T-cell (primary cell): Measurements from ENCODE around the gene FAT1. TPM values are rescaled to one million over a fixed set of nuclear protein-coding genes. Genes with fewer than 3 reads are reported as not detected.

Source experiments
- ATAC-seq, 4 experiments: fragments of 200-7000 bp in 3 of 4; fragments of 150-1000 bp in 1 of 4; cut with Tn5 transposase; replicated peaks in 1 of 4; 1 replicate in 3 of 4; 2 replicates in 1 of 4; pipeline ENCODE4 v1.10.0; 2021; ENCODE audit warnings: moderate library complexity in 3 of 4, mild to moderate bottlenecking in 2 of 4, moderate number of reproducible peaks in 1 of 4
- CTCF ChIA-PET, 2 donors: fragments of 300-600 bp; sonication (Branson Sonifier 250); formaldehyde crosslinking; loops; one replicate each; lab custom pipeline; 2022; ENCODE audit warnings: antibody characterized with exemption in 2 of 2; lab: Charles Lee
- POLR2A ChIA-PET, 2 donors: fragments of 300-600 bp; sonication (Branson Sonifier 250); formaldehyde crosslinking; loops; one replicate each; lab custom pipeline; 2022; ENCODE audit warnings: antibody characterized with exemption in 2 of 2; lab: Charles Lee
- DNase-seq, 35 experiments: peaks; one replicate each; pipeline versions ENCODE4 v3.0.0 to v3.0.0-alpha.2; 2013 to 2023
- H3K27ac ChIP-seq: one replicate; pipeline ENCODE4 v1.5.1; 2013; ENCODE audit warnings: low read length
- H3K27me3 ChIP-seq, 2 experiments: replicated peaks in 1 of 2; 1 replicate in 1 of 2; 2 replicates in 1 of 2; pipeline versions ENCODE4 v1.6.1 to v1.7.0; 2013; ENCODE audit warnings: low read length in 1 of 2, mixed read lengths in 1 of 2; ENCODE audit not compliant: control insufficient read depth in 2 of 2, insufficient read depth in 2 of 2; ENCODE audit errors: extremely low read depth in 1 of 2
- H3K36me3 ChIP-seq, 2 donors: 1 replicate in 1 of 2; 2 replicates in 1 of 2; pipeline versions ENCODE4 v1.6.1 to v1.7.0; 2013; ENCODE audit warnings: low read length in 1 of 2; ENCODE audit not compliant: control insufficient read depth in 2 of 2, insufficient read depth in 1 of 2; ENCODE audit errors: extremely low read depth in 1 of 2
- H3K4me1 ChIP-seq, 2 experiments: 1 replicate in 1 of 2; 2 replicates in 1 of 2; pipeline versions ENCODE4 v1.6.1 to v1.7.0; 2013; ENCODE audit warnings: low read length in 2 of 2, mixed read lengths in 1 of 2; ENCODE audit not compliant: insufficient read depth in 2 of 2, control insufficient read depth in 1 of 2; ENCODE audit errors: extremely low read depth in 1 of 2
- H3K4me3 ChIP-seq, 2 donors: 1 replicate in 1 of 2; 2 replicates in 1 of 2; pipeline versions ENCODE4 v1.5.1 to v1.7.0; 2013; ENCODE audit warnings: mild to moderate bottlenecking in 2 of 2, low read length in 1 of 2, moderate library complexity in 1 of 2; ENCODE audit not compliant: control insufficient read depth in 1 of 2; ENCODE audit errors: extremely low read depth in 1 of 2
- H3K9me3 ChIP-seq: 2 replicates; pipeline ENCODE4 v1.7.0; 2013
- H3K27ac Mint-ChIP-seq, 2 donors: one replicate each; pipeline ENCODE4 v1.8.0; 2020 to 2021; ENCODE audit warnings: mild to moderate bottlenecking in 2 of 2, mixed read lengths in 2 of 2
- H3K27me3 Mint-ChIP-seq, 2 donors: one replicate each; pipeline ENCODE4 v1.8.0; 2021 to 2022; ENCODE audit warnings: mixed read lengths in 2 of 2
- H3K36me3 Mint-ChIP-seq: one replicate; pipeline ENCODE4 v1.8.0; 2021; ENCODE audit warnings: mixed read lengths
- H3K4me1 Mint-ChIP-seq, 3 donors: one replicate each; pipeline ENCODE4 v1.8.0; 2020 to 2022; ENCODE audit warnings: mixed read lengths in 3 of 3, mild to moderate bottlenecking in 1 of 3
- H3K4me3 Mint-ChIP-seq, 3 donors: one replicate each; pipeline ENCODE4 v1.8.0; 2020 to 2022; ENCODE audit warnings: mild to moderate bottlenecking in 3 of 3, mixed read lengths in 3 of 3, moderate library complexity in 3 of 3
- H3K9me3 Mint-ChIP-seq, 3 donors: one replicate each; pipeline ENCODE4 v1.8.0; 2020 to 2022; ENCODE audit warnings: mixed read lengths in 3 of 3
- WGBS: methylation state at CpG from one replicate; pipeline ENCODE4 v1.1.5; 2013; ENCODE audit warnings: missing lambda C conversion rate; ENCODE audit not compliant: insufficient coverage; 5-methylcytosine and 5-hydroxymethylcytosine counted together
- total RNA-seq, 35 experiments: library from RNA in 6 of 35; stranded (reverse) in 6 of 35; fragments of 120-200 nt in 1 of 35; gene quantifications; one replicate each; pipeline versions ENCODE4 v1.2.1 to v1.2.4 and lab custom pipeline; 2013 to 2026

FAT1 gene
- total RNA-seq, 5 donors from 2014 or later (not counting 1 experiment from before 2014, with no cell fraction given): 1.0 to 1.5 (median 1.5) TPM; not detected in 2

- Mint-ChIP-seq H3K27me3 (peaks cover 0 to 3% of the 10 kb centered on the region in 2 donors), H3K27ac (no peak overlapping the region), H3K4me1 (no peaks in the 10 kb centered on the region), H3K4me3 (no peak overlapping the region), H3K9me3 (peaks cover 0 to 5% (median 0%) of the 10 kb centered on the region in 3 donors), H3K36me3 (no peaks in the 10 kb centered on the region)
- no peak for ATAC-seq
- Histone ChIP-seq H3K27me3 (no peaks in the 10 kb centered on the region), H3K4me1 (no peaks in the 10 kb centered on the region), H3K27ac (no peak overlapping the region), H3K9me3 (peaks cover 2% of the 10 kb centered on the region), H3K36me3 (no peaks in the 10 kb centered on the region), H3K4me3 (no peak overlapping the region)
- no peak for DNase-seq
- WGBS: no CpG with 5 or more reads among the region's 3 CpGs
- ChIA-PET CTCF (no interaction called here), POLR2A (no interaction called here)
These were observed 36.4 kb downstream of the FAT1 start for GRCh38 chr4:186687265-186687664.

GRCh38 chr4:186685767-186686183 is 37.9 kb downstream of the FAT1 start:
- Mint-ChIP-seq H3K27ac (no peak overlapping the region), H3K27me3 (peaks cover 0 to 3% of the 10 kb centered on the region in 2 donors), H3K36me3 (no peaks in the 10 kb centered on the region), H3K4me1 (no peaks in the 10 kb centered on the region), H3K4me3 (no peak overlapping the region), H3K9me3 (peaks cover 0 to 14% (median 3%) of the 10 kb centered on the region in 3 donors)
- Histone ChIP-seq H3K36me3 (no peaks in the 10 kb centered on the region), H3K9me3 (peaks cover 2% of the 10 kb centered on the region), H3K27me3 (no peaks in the 10 kb centered on the region), H3K4me3 (no peak overlapping the region), H3K27ac (no peak overlapping the region), H3K4me1 (no peaks in the 10 kb centered on the region)
- no CpG with 5 or more reads among the region's 2 CpGs for WGBS
- ChIA-PET POLR2A (no interaction called here), CTCF (no interaction called here)
- DNase-seq (no peak), ATAC-seq (no peak)

- H3K27ac ChIP-seq: no peak overlapping the region
- H3K36me3 ChIP-seq: no peaks in the 10 kb centered on the region
- H3K9me3 Mint-ChIP-seq: peaks cover 2 to 14% (median 8%) of the 10 kb centered on the region in 3 donors
- CTCF ChIA-PET: no interaction called here
- WGBS: 17% methylated on average over 1 of the region's 5 CpGs
- POLR2A ChIA-PET: no interaction called here
- no peaks in the 10 kb centered on the region for H3K36me3 Mint-ChIP-seq
- H3K27me3 ChIP-seq: no peaks in the 10 kb centered on the region
- H3K27ac Mint-ChIP-seq: no peak overlapping the region
- no peak for ATAC-seq
- DNase-seq: no peak
- H3K4me1 ChIP-seq: no peaks in the 10 kb centered on the region
- H3K4me1 Mint-ChIP-seq: no peaks in the 10 kb centered on the region
- no peak overlapping the region for H3K4me3 Mint-ChIP-seq
- peaks cover 2% of the 10 kb centered on the region for H3K9me3 ChIP-seq
- no peak overlapping the region for H3K4me3 ChIP-seq
- H3K27me3 Mint-ChIP-seq: peaks cover 0 to 3% of the 10 kb centered on the region in 2 donors
These were observed 38.8 kb downstream of the FAT1 start for GRCh38 chr4:186684889-186685309.

GRCh38 chr4:186684220-186684619 is 39.4 kb downstream of the FAT1 start:
- Mint-ChIP-seq H3K27me3 (peaks cover 0 to 3% of the 10 kb centered on the region in 2 donors), H3K36me3 (no peaks in the 10 kb centered on the region), H3K9me3 (peaks cover 2 to 8% (median 8%) of the 10 kb centered on the region in 3 donors), H3K27ac (no peak overlapping the region), H3K4me1 (no peaks in the 10 kb centered on the region), H3K4me3 (no peak overlapping the region)
- CTCF ChIA-PET: no interaction called here
- no peaks in the 10 kb centered on the region for H3K27me3 ChIP-seq
- DNase-seq: no peak
- H3K9me3 ChIP-seq: peaks cover 2% of the 10 kb centered on the region
- no peak overlapping the region for H3K27ac ChIP-seq
- H3K4me3 ChIP-seq: no peak overlapping the region
- ATAC-seq: no peak
- WGBS: 95% methylated on average over 5 of the region's 12 CpGs
- no peaks in the 10 kb centered on the region for H3K36me3 ChIP-seq
- H3K4me1 ChIP-seq: no peaks in the 10 kb centered on the region
- POLR2A ChIA-PET: no interaction called here

GRCh38 chr4:186680641-186681040 is 43.0 kb downstream of the FAT1 start:
- H3K27ac ChIP-seq: no peak overlapping the region
- no peaks in the 10 kb centered on the region for H3K9me3 ChIP-seq
- 43% methylated on average over 1 of the region's 6 CpGs for WGBS
- Mint-ChIP-seq H3K9me3 (peaks cover 2 to 8% (median 8%) of the 10 kb centered on the region in 3 donors), H3K27me3 (peaks cover 0 to 3% of the 10 kb centered on the region in 2 donors), H3K36me3 (no peaks in the 10 kb centered on the region), H3K27ac (no peak overlapping the region), H3K4me3 (no peak overlapping the region), H3K4me1 (no peaks in the 10 kb centered on the region)
- DNase-seq: no peak
- H3K4me1 ChIP-seq: no peaks in the 10 kb centered on the region
- no peaks in the 10 kb centered on the region for H3K27me3 ChIP-seq
- H3K36me3 ChIP-seq: no peaks in the 10 kb centered on the region
- H3K4me3 ChIP-seq: no peak overlapping the region
- ChIA-PET POLR2A (no interaction called here), CTCF (no interaction called here)
- no peak for ATAC-seq

GRCh38 chr4:186676531-186677161 is 47.0 kb downstream of the FAT1 start:
- Histone ChIP-seq H3K36me3 (no peaks in the 10 kb centered on the region), H3K4me3 (no peak overlapping the region), H3K4me1 (no peaks in the 10 kb centered on the region), H3K27me3 (no peaks in the 10 kb centered on the region), H3K9me3 (no peaks in the 10 kb centered on the region), H3K27ac (no peak overlapping the region)
- Mint-ChIP-seq H3K27ac (no peak overlapping the region), H3K36me3 (no peaks in the 10 kb centered on the region), H3K27me3 (no peaks in the 10 kb centered on the region), H3K4me1 (no peaks in the 10 kb centered on the region), H3K9me3 (peaks cover 2 to 8% (median 6%) of the 10 kb centered on the region in 3 donors), H3K4me3 (no peak overlapping the region)
- no CpG with 5 or more reads among the region's 1 CpG for WGBS
- DNase-seq: no peak
- ChIA-PET CTCF (no interaction called here), POLR2A (no interaction called here)
- ATAC-seq: no peak
